Measurements from ENCODE around the gene SH2D3A.

DNA sequence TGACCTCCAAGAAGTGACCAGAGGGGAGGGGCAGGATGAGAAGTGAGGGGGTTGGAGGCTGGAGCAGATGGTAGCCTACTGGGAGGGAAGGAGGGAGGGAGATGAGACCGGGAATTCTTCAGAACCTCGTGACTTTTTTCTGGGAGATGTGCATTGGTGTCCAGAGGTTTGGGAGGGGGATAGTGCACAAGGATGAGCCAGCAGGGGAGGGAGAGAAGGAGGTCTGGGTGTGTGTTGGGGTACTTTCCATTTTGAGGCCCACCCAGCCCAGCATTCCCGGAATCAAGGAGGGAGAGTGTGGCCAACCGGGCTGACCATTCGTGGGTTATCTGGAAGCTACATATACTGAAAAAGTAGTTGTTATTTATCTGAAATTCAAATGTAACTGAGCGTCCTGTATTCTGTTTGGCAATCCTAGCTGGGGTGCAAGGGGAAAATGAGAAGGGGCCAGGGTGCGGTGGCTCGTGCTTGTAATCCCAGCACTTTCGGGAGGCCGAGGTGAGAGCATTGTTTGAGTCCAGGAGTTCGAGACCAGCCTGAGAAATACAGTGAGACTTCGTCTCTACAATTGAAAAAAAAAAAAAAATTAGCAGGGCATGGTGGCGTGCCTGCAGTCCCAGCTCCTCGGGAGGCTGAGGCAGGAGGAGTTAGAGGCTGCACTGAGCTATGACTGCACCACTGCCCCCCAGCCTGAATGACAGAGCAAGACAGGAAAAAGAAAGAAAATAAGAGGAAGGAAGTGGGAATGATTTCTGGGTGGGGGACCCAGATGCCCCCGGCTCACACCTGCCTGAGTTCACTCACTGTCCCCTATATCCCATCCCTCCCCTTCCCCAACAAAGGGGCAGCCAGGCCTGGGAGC, 42.4 kb downstream of the SH2D3A start:
- no peak for TF ChIP-seq EZH2 (IDR thresholded peaks at IDR 0.05; ENCODE audit: borderline replicate concordance, low read length)
- no peak for TF ChIP-seq CTCF (IDR thresholded peaks at IDR 0.05; ENCODE audit: low read length)
